ENCODE measurements around the gene SOAT1.

DNA sequence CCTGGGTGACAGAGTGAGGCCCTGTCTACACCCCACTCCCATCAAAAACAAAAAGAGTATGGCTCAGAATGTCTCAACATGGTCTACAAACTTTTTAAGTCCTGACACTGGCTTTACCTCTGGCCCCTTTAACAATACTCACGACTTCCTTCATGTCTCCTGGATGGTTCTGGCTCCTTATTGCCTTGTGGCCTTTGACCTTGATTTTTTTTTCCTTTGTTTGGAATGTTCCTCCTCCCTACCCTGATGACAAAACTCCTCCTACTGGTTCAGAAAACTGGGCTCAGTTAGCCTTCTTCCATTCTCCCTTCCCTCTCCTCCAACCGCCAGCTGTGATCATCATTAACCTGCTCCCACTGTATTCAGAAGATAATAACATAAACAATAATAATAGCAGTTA, 4.6 kb upstream of the SOAT1 start:
- TF ChIP-seq, protein P1, sequence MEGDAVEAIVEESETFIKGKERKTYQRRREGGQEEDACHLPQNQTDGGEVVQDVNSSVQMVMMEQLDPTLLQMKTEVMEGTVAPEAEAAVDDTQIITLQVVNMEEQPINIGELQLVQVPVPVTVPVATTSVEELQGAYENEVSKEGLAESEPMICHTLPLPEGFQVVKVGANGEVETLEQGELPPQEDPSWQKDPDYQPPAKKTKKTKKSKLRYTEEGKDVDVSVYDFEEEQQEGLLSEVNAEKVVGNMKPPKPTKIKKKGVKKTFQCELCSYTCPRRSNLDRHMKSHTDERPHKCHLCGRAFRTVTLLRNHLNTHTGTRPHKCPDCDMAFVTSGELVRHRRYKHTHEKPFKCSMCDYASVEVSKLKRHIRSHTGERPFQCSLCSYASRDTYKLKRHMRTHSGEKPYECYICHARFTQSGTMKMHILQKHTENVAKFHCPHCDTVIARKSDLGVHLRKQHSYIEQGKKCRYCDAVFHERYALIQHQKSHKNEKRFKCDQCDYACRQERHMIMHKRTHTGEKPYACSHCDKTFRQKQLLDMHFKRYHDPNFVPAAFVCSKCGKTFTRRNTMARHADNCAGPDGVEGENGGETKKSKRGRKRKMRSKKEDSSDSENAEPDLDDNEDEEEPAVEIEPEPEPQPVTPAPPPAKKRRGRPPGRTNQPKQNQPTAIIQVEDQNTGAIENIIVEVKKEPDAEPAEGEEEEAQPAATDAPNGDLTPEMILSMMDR (IDR thresholded peaks at IDR 0.05; ENCODE audit: insufficient read depth, low read depth, low read length) = no peak
- TF ChIP-seq EZH2 (IDR thresholded peaks at IDR 0.05; ENCODE audit: insufficient read depth, low read length) = no peak
